Measurements from ENCODE around the gene KLRC1.
"Not testable (repeated sequence)": the region's sequence is repeated elsewhere in the genome, so short reads cannot be mapped to it uniquely, and the experiment has no call there.

The KLRC1 gene

DNA sequence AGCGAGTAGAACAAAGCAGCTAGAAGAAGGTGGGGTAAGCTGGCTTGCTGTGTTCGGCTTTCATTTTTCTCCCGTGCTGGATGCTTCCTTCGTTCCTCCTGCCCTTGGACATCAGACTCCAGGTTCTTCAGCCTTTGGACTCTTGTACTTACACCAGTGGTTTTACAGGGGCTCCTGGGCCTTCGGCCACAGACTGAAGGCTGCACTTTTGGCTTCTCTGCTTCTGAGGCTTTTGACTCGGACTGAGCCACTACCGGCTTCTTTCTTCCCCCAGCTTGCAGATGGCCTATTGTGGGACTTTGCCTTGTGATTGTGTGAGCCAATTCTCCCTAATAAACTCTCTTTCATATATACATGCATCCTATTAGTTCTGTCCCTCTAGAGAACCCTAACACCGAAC, 27.2 kb downstream of the KLRC1 start:
- not testable (repeated sequence) for H3K4me3 ChIP-seq (ENCODE audit: low read depth, low read length); DNase-seq (ENCODE audit: low read depth)

GRCh38 chr12:10424260-10424899, 28.8 kb downstream of the KLRC1 start:
- peak; percentile 11 for DNase-seq (ENCODE audit: low read depth)
- not testable (repeated sequence) for H3K4me3 ChIP-seq (ENCODE audit: low read depth, low read length)

GRCh38 chr12:10422159-10422558, 31.0 kb downstream of the KLRC1 start:
- H3K4me3 ChIP-seq (ENCODE audit: low read depth, low read length); DNase-seq (ENCODE audit: low read depth): not testable (repeated sequence)

DNA sequence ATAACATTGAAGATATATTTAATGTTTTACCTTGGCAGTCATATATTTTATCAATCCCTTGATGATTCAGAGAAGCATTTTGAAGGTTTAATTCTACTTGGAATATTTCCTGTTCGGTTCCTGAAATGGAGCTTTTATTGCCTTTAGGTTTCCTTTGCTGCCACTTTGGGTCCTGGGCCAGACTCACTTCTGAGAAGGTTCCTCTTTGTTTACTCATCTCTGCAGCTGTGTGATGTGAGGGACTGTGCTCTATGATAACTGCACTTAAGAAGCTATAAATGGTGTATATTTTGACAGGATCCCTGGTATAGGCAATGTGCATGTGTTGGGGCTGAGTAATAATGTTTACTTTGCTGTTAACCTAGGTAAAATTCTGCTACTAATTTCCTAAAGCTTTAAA, 32.8 kb downstream of the KLRC1 start, which contains the start of gene KLRC3:
Gene KLRC3, minus strand, starts transcription at position 262 of the 400 bp plus-strand sequence. Its CDS starts 45 bp downstream, at position 217.
- H3K4me3 ChIP-seq (ENCODE audit: low read depth, low read length), result peak within 1 kb of the TSS; percentile 42
- DNase-seq (ENCODE audit: low read depth), result peak; percentile 50

- DNase-seq (ENCODE audit: low read depth), result peak; percentile 95
- no peak within 1 kb of the TSS for H3K4me3 ChIP-seq (ENCODE audit: low read depth, low read length)
These were observed 43.8 kb downstream of the KLRC1 start, which contains the start of gene KLRC4 for GRCh38 chr12:10409392-10409791. Gene KLRC4, minus strand, starts transcription at chr12:10409757. Its CDS starts 182 bp downstream, at chr12:10409575.

GRCh38 chr12:10408842-10409241, 44.3 kb downstream of the KLRC1 start:
- H3K4me3 ChIP-seq (ENCODE audit: low read depth, low read length), result no peak overlapping the region
- TF ChIP-seq CTCF (conservative IDR thresholded peaks at IDR 0.05; ENCODE audit: low read depth, low read length), result no peak

More at GRCh38 chr12:10409392-10409791, 43.8 kb downstream of the KLRC1 start, which contains the start of gene KLRC4:
- TF ChIP-seq CTCF (conservative IDR thresholded peaks at IDR 0.05; ENCODE audit: low read depth, low read length), result no peak

GRCh38 chr12:10406725-10407124, 46.5 kb downstream of the KLRC1 start:
- TF ChIP-seq CTCF (conservative IDR thresholded peaks at IDR 0.05; ENCODE audit: low read depth, low read length), result no peak
- no peak for DNase-seq (ENCODE audit: low read depth)
- H3K4me3 ChIP-seq (ENCODE audit: low read depth, low read length), result no peak overlapping the region

More at GRCh38 chr12:10408842-10409241, 44.3 kb downstream of the KLRC1 start:
- DNase-seq (ENCODE audit: low read depth), result no peak

DNA sequence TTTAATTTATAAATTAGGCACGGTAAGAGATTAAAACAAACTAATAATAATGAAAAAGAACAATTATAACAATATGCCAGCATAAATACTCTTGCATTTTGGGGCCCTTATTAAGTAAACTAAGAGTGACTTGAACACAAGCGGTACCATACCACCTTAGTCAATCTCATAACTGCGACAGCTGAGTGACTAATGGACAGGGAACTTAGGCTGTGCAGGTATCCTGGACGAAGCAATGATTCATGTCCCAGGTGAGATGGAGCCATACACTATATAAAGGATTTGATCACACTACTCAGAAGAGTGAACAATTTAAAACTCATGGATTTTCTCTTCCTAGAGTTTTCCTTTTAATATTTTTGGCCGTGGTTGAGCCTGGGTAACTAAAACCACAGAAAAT, 47.9 kb downstream of the KLRC1 start:
- DNase-seq (ENCODE audit: low read depth), result no peak
- no peak overlapping the region for H3K4me3 ChIP-seq (ENCODE audit: low read depth, low read length)
- TF ChIP-seq CTCF (conservative IDR thresholded peaks at IDR 0.05; ENCODE audit: low read depth, low read length), result no peak

DNA sequence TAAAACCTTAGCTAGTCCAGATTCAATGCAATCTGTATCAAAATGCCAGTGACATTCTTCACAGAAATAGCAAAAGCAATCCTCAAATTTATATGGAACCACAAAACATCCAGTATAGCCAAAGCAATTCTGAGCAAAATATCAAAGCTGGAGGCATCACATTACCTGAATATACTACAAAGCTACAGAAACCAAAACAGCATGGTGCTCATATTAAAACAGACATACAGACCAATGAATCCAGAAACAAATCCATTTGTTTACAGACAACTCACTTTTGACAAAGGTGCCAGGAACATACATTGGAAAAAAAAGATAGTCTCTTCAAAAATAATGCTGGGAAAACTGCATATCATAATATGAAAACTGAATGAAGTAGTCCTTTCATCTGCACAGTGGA, 48.4 kb downstream of the KLRC1 start:
- TF ChIP-seq CTCF (conservative IDR thresholded peaks at IDR 0.05; ENCODE audit: low read depth, low read length), result no peak
- DNase-seq (ENCODE audit: low read depth), result no peak
- no peak overlapping the region for H3K4me3 ChIP-seq (ENCODE audit: low read depth, low read length)
